ENCODE measurements around the gene SDHD.
A peak's percentile ranks its signal among the peaks of the same experiment; 100 is the strongest.

The SDHD gene

GRCh38 chr11:112106070-112106469 lies 19.4 kb downstream of the SDHD start:
- TF ChIP-seq CTCF (conservative IDR thresholded peaks at IDR 0.05; ENCODE audit: low read length) = no peak
- DNase-seq (ENCODE audit: low read depth) = no peak
- H3K4me3 ChIP-seq (ENCODE audit: low read length) = no peak overlapping the region

- DNase-seq (ENCODE audit: low read depth) = peak; percentile 71
- H3K4me3 ChIP-seq (ENCODE audit: low read length) = no peak overlapping the region
- TF ChIP-seq CTCF (conservative IDR thresholded peaks at IDR 0.05; ENCODE audit: low read length) = peak; percentile 79
These were observed 27.1 kb downstream of the SDHD start for GRCh38 chr11:112113539-112114457.

- no peak for DNase-seq (ENCODE audit: low read depth)
- TF ChIP-seq CTCF (conservative IDR thresholded peaks at IDR 0.05; ENCODE audit: low read length) = no peak
- no peak overlapping the region for H3K4me3 ChIP-seq (ENCODE audit: low read length)
These were observed 27.8 kb downstream of the SDHD start for GRCh38 chr11:112114460-112114859.

- TF ChIP-seq CTCF (conservative IDR thresholded peaks at IDR 0.05; ENCODE audit: low read length) = no peak
- no peak overlapping the region for H3K4me3 ChIP-seq (ENCODE audit: low read length)
- no peak for DNase-seq (ENCODE audit: low read depth)
These were observed 28.7 kb downstream of the SDHD start for GRCh38 chr11:112115386-112115785.

- no peak for TF ChIP-seq CTCF (conservative IDR thresholded peaks at IDR 0.05; ENCODE audit: low read length)
- H3K4me3 ChIP-seq (ENCODE audit: low read length) = no peak overlapping the region
- DNase-seq (ENCODE audit: low read depth) = no peak
These were observed 31.5 kb downstream of the SDHD start for GRCh38 chr11:112118176-112118575.

GRCh38 chr11:112121981-112122615 lies 35.4 kb downstream of the SDHD start:
- no peak overlapping the region for H3K4me3 ChIP-seq (ENCODE audit: low read length)
- DNase-seq (ENCODE audit: low read depth) = no peak

More at GRCh38 chr11:112121981-112122615, 35.4 kb downstream of the SDHD start:
- TF ChIP-seq CTCF (conservative IDR thresholded peaks at IDR 0.05; ENCODE audit: low read length) = no peak

Data from AG10803 (cell line).